IPS-18a (cell line): ENCODE results near the gene SEMA4G.

Experiments used
- H3K27ac ChIP-seq: one replicate; pipeline ENCODE4 v1.5.1; 2013; ENCODE audit warnings: low read length
- H3K27me3 ChIP-seq: one replicate; pipeline ENCODE4 v1.6.1; 2013; ENCODE audit warnings: mild to moderate bottlenecking, low read length; ENCODE audit not compliant: control insufficient read depth, insufficient read depth
- H3K36me3 ChIP-seq: one replicate; pipeline ENCODE4 v1.6.1; 2013; ENCODE audit warnings: low read depth, low read length; ENCODE audit not compliant: control insufficient read depth
- H3K4me1 ChIP-seq: one replicate; pipeline ENCODE4 v1.6.1; 2013; ENCODE audit warnings: low read depth, low read length; ENCODE audit not compliant: control insufficient read depth
- H3K4me3 ChIP-seq: one replicate; pipeline ENCODE4 v1.5.1; 2013; ENCODE audit warnings: low read length
- H3K9ac ChIP-seq: one replicate; pipeline ENCODE4 v1.6.1; 2013; ENCODE audit warnings: mild to moderate bottlenecking, low read length, moderate library complexity
- H3K9me3 ChIP-seq: one replicate; pipeline ENCODE4 v1.6.1; 2013; ENCODE audit warnings: low read depth, low read length; ENCODE audit not compliant: control insufficient read depth

SEMA4G gene

DNA sequence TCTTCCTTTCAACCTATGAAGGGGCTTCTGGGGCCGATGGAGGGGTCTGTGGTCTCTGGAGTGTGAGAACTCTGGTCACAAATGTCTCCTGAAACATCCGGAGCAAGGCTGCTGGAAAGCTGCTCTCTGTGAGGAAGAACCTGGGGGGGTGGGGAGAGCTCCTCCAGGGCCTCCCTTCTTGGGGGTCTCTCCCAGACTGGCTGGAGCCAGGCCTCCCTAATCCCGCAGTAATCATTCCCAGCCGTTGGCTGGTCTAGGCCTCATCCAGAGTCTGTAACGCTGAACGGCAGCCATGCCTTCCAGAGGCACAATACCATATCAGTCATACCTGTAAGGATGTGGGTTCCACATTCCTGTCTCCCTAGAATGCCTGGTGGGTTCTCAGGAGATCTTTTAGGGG, 25.9 kb downstream of the SEMA4G start:
- Histone ChIP-seq H3K9me3 (no peaks in the 10 kb centered on the region), H3K4me3 (no peak overlapping the region), H3K9ac (no peak overlapping the region), H3K27me3 (no peaks in the 10 kb centered on the region), H3K27ac (no peak overlapping the region), H3K36me3 (peaks cover 35% of the 10 kb centered on the region), H3K4me1 (peaks cover 12% of the 10 kb centered on the region)

DNA sequence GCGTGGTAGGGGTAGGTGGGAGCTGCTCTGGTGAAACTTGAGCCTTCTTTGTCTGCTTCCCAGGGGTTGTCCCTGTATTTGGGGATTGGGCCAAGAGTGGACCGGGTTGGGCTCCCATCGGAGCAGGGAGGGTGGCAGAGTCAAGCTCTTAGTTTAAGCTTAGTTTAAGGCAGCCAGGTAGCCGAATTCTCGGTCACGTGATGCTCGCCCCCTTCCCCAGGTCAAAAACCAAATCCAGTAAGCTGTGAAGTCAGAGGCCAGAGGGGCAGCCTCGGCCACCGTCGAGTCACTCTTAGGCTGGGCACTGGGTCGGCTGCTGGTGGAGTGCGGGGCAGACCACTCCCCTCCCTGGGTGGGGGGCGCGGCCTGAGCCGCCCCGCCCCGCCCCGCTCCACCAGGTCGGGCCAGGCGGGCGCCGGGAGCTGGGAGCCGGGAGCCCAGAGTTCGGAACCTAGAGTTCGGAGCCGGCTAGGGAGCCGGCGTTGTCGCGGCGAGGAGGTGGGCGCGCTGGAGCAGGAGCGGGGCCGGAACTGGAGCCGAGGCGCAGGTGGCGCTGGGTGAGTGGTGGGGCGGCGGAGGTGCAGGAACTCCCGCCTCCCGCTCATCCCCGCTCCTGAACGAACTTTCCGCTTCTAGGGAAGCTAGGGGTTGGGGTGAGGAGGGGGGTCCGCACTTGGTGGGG, 27.5 kb downstream of the SEMA4G start:
- Histone ChIP-seq H3K27ac (peak overlapping the region; percentile 21), H3K27me3 (no peaks in the 10 kb centered on the region), H3K36me3 (peaks cover 21% of the 10 kb centered on the region), H3K4me1 (peaks cover 21% of the 10 kb centered on the region), H3K9me3 (no peaks in the 10 kb centered on the region), H3K4me3 (peak overlapping the region; percentile 78), H3K9ac (peak overlapping the region; percentile 85)

DNA sequence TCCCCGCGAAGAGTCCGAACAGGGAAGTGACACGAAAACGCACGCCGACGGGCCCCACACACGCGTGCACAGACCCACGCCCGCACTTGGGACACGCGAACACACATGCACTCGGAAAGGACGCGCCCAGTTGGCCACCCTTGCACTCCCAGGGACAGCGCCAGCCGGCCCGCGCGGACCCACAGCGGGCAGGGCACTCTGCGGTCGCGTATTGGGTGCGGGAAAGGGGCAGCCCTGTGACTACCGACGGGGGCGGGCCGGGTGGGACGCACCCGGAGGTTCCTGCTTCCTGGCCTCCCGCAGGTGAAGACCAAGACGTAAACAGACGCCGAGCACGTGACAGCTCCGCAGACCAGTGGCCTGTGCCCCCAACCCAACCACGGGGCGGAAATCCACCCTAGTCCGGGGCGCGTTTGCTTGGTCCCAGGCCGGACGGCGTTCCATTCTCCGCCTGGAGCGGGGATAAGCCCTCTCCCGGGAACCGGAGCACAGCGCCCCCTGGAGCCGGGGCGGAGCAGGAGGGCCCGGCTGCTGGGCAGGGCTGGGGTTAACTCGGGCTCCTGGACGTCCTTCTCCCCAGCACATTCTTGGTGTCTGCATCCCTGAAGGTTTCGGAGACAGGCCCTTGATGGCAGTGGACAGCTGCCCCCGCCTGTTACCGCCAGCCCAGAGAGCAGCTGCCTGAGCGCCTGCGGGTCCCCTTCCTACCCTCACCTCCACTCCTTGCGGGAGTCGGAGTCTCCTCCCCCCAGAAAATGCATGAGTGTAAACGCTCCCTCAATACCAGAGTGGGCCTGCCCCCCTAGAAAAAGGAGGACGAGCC, 28.3 kb downstream of the SEMA4G start:
- H3K27me3 ChIP-seq: no peaks in the 10 kb centered on the region

DNA sequence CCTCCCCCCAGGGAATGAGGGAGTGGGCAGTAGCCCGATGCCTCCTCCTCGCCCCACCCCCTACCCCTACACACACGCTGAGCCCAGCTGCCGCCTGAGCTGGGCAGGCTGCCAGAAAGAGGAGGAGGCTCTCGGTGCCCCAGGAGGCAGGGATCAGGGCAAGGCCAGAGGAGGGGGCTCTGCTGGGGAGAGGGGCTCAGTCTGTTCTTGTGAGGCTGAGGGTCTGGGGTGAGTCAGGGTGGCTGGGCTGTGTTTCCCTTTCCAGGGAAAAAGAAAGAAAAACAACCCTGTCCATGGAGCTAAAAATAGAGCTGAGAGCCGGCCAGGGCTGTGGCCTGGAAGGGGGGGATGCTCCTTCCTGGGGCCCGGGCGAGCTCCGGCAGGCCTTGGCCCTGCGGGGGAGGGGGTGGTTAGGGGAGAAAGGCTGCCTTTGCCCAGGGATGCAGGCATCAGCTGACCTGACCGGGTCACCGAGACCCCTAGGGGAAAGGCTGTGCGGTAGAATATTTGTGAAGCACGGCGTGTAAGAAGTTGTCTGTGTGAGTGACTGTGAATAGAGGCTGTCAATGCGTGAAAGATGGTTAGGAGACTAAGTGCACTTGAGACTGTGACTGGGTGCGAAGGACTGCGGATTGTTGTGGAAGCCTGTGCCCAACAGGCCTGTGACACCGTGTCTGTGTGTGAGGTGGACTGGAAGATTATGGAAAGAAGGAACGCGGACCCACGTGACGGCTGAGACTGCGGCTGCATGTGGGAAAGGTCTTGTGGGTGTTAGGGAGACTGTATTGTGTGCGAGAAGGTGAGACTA, 29.1 kb downstream of the SEMA4G start:
- Histone ChIP-seq H3K4me1 (peaks cover 21% of the 10 kb centered on the region), H3K9ac (peak overlapping the region; percentile 85), H3K9me3 (no peaks in the 10 kb centered on the region), H3K27me3 (no peaks in the 10 kb centered on the region), H3K4me3 (peak overlapping the region; percentile 78), H3K27ac (peak overlapping the region; percentile 44), H3K36me3 (peaks cover 23% of the 10 kb centered on the region)

More for the DNA sequence above, 28.3 kb downstream of the SEMA4G start:
- peaks cover 22% of the 10 kb centered on the region for H3K36me3 ChIP-seq
- H3K27ac ChIP-seq: peak overlapping the region; percentile 21
- peak overlapping the region; percentile 78 for H3K4me3 ChIP-seq
- peak overlapping the region; percentile 85 for H3K9ac ChIP-seq
- no peaks in the 10 kb centered on the region for H3K9me3 ChIP-seq
- H3K4me1 ChIP-seq: peaks cover 21% of the 10 kb centered on the region

DNA sequence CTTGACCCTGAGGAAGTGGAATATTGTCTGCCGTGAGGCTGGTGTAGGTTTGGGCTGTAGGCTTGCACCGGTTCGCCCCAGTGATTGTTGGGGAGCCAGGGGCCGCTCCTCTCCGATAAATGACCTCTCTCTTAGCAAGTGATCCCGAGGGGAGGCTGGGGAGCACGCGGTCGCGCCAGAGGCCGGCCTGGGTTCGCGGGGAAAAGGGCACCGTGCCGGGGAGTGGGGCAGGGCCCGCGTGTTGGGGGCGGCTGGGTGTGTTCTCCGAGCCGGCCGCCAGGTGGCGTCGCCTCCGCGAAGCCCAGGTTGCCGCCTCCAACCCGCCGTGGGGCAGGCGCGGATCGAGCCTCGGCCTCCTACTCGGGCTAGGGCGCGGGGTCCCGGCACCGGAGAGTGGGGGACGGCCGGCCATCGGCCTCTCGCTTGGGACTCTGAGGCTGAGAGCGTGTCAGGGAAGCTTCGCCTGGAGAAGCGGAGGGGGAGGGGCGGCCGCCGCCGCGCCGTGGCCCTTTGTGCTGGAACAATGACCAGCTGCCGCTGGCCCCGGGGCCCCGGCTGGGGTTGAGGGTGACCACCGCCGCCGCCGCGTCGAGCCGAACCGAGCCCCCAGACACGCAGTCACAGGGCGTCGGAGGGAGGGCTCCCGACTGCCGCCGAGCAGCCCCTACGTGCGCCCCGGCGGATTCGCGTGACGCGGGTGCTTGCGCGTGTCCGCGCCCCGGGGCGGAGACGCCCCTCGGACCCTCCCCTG, 29.9 kb downstream of the SEMA4G start:
- Histone ChIP-seq H3K27me3 (no peaks in the 10 kb centered on the region), H3K4me3 (peak overlapping the region; percentile 78), H3K4me1 (peaks cover 21% of the 10 kb centered on the region), H3K9me3 (no peaks in the 10 kb centered on the region), H3K27ac (peak overlapping the region; percentile 44), H3K36me3 (peaks cover 22% of the 10 kb centered on the region), H3K9ac (peak overlapping the region; percentile 85)

DNA sequence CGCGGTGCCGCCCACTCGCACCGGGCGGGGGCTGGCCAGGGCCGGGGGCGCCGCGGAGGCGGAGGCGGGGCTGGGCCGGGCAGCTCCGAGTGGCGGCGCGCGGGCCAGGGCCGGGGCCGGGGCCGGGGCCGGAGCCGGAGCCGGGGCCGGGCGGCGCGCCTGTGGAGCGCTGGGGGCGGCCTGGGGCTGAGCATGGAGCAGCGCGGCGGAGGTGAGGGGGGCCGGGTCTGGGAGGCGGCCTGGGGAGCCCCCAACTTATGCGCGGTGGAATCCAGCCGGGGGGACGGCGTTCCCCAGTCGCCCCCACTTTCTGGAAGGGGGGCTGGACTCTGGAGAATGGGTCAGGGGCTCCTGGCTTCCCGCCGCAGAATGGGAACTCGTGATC, 30.4 kb downstream of the SEMA4G start, which contains the start of gene LZTS2:
TSS of gene LZTS2 (plus strand) at position 67 of the 385 bp plus-strand sequence. CDS start 2,731 bp downstream, outside the sequence.
- H3K9me3 ChIP-seq: no peaks in the 10 kb centered on the region
- H3K27me3 ChIP-seq: no peaks in the 10 kb centered on the region
- peak within 1 kb of the TSS; percentile 93 for H3K9ac ChIP-seq
- peak within 1 kb of the TSS; percentile 95 for H3K4me3 ChIP-seq
- peak within 1 kb of the TSS; percentile 71 for H3K27ac ChIP-seq
- peaks cover 21% of the 10 kb centered on the region for H3K4me1 ChIP-seq
- peaks cover 19% of the 10 kb centered on the region for H3K36me3 ChIP-seq

DNA sequence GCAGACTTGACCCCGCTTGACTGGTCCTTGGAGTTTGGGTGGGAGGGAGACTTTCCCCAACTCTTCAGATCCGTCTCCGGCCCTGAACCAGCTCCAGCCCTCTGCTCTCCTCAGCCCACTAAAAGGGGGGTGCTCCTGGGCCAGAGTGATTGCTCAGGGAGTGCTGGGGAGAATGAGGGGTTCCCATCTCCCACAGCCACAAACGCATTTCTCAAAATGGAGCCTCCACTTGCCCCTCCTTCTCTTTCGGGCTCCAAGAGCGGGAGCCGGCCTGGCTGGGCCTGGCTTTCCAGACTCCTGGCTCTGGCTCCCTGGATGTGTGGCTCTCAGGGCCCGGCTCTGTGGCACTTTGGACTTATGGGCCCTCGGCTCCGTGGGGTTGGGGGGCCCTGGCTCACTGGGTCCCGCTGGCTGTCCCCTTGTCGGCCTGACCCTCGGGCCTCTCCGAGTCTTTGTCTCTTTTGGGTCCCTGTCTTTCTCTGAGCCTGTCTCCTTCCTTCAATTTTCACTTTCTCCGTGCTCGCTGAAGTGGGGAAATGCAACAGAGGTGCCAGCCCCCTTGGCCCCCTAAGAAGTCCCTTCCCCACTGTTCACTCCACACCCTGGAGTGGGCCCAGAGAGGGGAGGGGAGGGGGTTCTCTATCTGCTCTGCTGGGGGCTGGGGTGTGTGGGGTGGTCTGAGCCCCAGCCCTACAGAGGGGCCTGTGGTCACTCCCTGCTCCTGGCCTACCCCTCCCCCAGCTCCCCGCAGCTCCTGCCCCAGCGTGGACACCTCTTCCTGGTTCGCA, 31.0 kb downstream of the SEMA4G start:
- peak overlapping the region; percentile 93 for H3K9ac ChIP-seq
- peak overlapping the region; percentile 71 for H3K27ac ChIP-seq
- H3K27me3 ChIP-seq: no peaks in the 10 kb centered on the region
- H3K36me3 ChIP-seq: peaks cover 19% of the 10 kb centered on the region
- H3K4me3 ChIP-seq: peak overlapping the region; percentile 95
- H3K9me3 ChIP-seq: no peaks in the 10 kb centered on the region
- H3K4me1 ChIP-seq: peaks cover 21% of the 10 kb centered on the region

DNA sequence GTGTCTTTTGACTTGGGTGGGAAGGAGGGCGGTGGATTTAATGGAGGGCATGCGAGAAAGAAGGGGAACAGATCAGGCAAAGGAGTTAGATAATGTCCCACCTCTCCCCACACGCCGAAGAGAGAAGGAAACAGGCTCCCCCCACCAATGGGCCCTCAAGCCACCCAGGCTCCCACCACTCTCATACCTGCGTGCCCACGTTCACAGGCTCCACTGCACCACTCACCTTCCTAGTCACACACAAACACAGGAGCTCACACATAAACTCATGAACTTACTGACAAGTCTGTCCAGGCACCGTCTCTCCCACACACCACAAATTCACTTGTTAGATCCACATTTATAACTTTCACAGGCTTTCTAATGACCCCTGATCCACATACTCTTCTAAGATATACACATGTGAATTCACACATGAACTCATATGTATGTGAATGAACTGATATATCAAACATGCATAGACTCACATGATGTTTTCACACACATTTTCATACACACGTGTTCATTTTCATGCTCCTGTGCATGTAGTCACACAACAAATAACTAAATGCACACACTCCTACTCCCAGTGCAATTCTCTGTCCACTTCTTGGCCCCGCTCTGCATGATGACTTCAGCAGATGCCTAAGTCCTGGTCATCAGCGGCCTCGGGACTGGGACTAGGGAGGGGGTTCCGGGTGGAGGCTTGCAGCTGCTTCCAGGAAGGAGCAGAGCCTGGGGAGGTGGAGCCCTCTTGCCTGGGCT, 31.8 kb downstream of the SEMA4G start:
- peak overlapping the region; percentile 95 for H3K4me3 ChIP-seq
- H3K4me1 ChIP-seq: peaks cover 21% of the 10 kb centered on the region
- no peak overlapping the region for H3K27ac ChIP-seq
- no peaks in the 10 kb centered on the region for H3K9me3 ChIP-seq
- H3K9ac ChIP-seq: peak overlapping the region; percentile 93
- peaks cover 26% of the 10 kb centered on the region for H3K36me3 ChIP-seq
- H3K27me3 ChIP-seq: no peaks in the 10 kb centered on the region

DNA sequence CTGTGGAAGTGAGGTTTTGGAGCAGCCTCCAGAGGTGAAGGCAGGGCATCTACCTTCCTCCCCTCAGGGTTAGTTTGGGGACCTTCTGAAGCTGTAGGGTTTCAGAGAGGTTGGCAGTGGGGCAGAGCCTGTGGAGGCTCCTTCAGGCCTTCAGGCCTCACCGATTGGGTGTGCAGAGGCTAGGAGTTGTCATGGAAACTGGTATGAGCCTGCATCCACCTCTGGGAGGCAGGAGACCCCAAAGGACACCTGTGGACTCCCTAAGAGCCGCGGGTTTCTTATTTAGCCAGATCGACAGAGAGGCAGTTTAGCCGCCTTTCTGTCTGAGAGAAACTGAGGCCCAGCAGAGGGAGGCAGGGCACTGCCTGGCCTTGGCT, 32.3 kb downstream of the SEMA4G start:
- no peak overlapping the region for H3K27ac ChIP-seq
- H3K27me3 ChIP-seq: no peaks in the 10 kb centered on the region
- H3K9ac ChIP-seq: no peak overlapping the region
- H3K36me3 ChIP-seq: peaks cover 30% of the 10 kb centered on the region
- no peaks in the 10 kb centered on the region for H3K9me3 ChIP-seq
- no peak overlapping the region for H3K4me3 ChIP-seq
- peaks cover 16% of the 10 kb centered on the region for H3K4me1 ChIP-seq

DNA sequence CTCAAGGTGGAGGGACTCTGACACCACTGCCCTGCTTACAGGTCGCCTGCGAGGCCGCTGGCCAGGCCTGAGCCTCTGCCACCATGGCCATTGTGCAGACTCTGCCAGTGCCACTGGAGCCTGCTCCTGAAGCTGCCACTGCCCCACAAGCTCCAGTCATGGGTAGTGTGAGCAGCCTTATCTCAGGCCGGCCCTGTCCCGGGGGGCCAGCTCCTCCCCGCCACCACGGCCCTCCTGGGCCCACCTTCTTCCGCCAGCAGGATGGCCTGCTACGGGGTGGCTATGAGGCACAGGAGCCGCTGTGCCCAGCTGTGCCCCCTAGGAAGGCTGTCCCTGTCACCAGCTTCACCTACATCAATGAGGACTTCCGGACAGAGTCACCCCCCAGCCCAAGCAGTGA, 33.2 kb downstream of the SEMA4G start:
- Histone ChIP-seq H3K27me3 (no peaks in the 10 kb centered on the region), H3K4me3 (no peak overlapping the region), H3K27ac (no peak overlapping the region), H3K36me3 (peaks cover 35% of the 10 kb centered on the region), H3K9me3 (no peaks in the 10 kb centered on the region), H3K9ac (no peak overlapping the region), H3K4me1 (peaks cover 15% of the 10 kb centered on the region)
